Measurements from ENCODE around the gene PDPR.
"Not testable (repeated sequence)": the region's sequence is repeated elsewhere in the genome, so short reads cannot be mapped to it uniquely, and the experiment has no call there.

DNA sequence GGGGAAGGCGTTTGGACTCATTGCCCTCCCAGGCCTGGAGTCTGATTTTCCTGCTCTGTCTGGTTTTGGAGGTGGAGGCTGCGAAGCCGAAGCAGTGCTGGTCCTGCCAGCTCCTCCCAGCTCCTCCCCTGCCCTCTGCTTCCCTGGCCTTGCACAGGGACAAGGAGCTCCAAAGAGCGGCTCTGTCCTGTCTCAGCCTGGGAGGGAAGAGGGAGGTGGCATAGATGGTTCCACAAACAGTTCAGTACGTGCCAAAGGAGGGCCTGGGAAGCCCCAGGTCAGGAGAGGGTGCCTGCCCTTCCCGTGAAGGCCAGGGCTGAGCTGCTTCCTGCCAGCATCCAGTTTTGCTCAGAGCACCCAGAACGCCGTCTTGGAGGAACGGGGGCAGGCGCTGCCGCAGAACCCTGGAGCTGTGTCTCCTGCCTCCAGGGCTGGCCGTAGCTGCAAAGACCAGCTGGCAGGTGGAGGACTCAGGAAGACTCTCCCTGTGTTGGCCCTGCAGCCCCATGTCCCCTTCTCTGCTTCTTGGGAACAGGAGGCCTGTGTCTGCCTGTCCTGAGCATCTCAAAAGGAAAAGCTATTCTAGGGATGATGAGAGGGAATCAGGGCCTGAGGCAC is 82.7 kb downstream of the PDPR start:
- not testable (repeated sequence) for TF ChIP-seq CTCF (conservative IDR thresholded peaks at IDR 0.05 in 1 of 2, IDR thresholded peaks at IDR 0.05 in 1 of 2; ENCODE audit: low read depth in 1 of 2, low read length in 2 of 2); EZH2 (IDR thresholded peaks at IDR 0.05; ENCODE audit: low read length, missing control alignments)

Measured in fibroblast of lung (primary cell).